ENCODE data around the gene WASHC3.

The WASHC3 gene

DNA sequence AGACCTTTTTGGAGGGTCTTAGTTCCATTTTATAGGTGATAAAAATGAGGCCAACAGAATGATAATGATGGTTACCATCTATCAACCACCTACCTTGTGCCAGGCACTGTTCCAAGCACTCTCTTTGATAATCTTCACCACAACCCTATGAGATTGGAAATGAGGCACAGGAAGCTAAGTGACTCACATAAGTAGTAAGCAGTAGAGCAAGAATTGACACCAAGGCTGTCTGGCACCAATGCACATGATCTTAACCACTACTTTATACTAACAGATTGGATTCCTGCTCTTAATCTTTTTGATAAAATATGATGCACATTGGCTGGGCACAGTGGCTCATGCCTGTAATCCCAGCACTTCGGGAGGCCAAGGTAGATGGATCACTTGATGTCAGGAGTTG is 93.0 kb downstream of the WASHC3 start:
- no peak for DNase-seq

- DNase-seq, result no peak
These were observed 94.3 kb downstream of the WASHC3 start for GRCh38 chr12:101967506-101967905.

GRCh38 chr12:101966496-101966895 is 95.3 kb downstream of the WASHC3 start:
- no peak for DNase-seq

GRCh38 chr12:101963697-101964096 is 98.1 kb downstream of the WASHC3 start:
- peak in 9 of 56 donors; percentile 0 to 14 (median 5) for DNase-seq
